Psoas muscle (tissue), 8 donors: ENCODE data around the gene SHANK1. TPM values are rescaled to one million over a fixed set of nuclear protein-coding genes. Genes with fewer than 3 reads are reported as not detected.

Experiments
- ATAC-seq, 4 donors: fragments of 200-7000 bp; cut with Tn5 transposase; one replicate each; pipeline ENCODE4 v1.9.1; 2020; ENCODE audit warnings: moderate library complexity in 3 of 4, mild to moderate bottlenecking in 2 of 4
- DNase-seq, 2 donors: peaks; one replicate each; pipeline ENCODE4 v3.0.0-alpha.2; 2020
- H3K27ac ChIP-seq: fragments of 200-600 bp; one replicate; pipeline ENCODE4 v1.8.0; 2022
- H3K27me3 ChIP-seq, 3 donors: fragments of 200-600 bp in 1 of 3; one replicate each; pipeline versions ENCODE4 v1.6.1 to v1.8.0; 2013 to 2022; ENCODE audit warnings: low read length in 2 of 3, mild to moderate bottlenecking in 2 of 3, moderate library complexity in 1 of 3; ENCODE audit not compliant: insufficient read depth in 3 of 3
- H3K36me3 ChIP-seq, 2 donors: fragments of 200-600 bp in 1 of 2; one replicate each; pipeline versions ENCODE4 v1.6.1 to v1.8.0; 2013 to 2022; ENCODE audit warnings: low read depth in 1 of 2, mild to moderate bottlenecking in 1 of 2, moderate library complexity in 1 of 2; ENCODE audit not compliant: insufficient read depth in 1 of 2
- H3K4me1 ChIP-seq: fragments of 200-600 bp; one replicate; pipeline ENCODE4 v1.8.0; 2022
- H3K4me3 ChIP-seq: fragments of 200-600 bp; one replicate; pipeline ENCODE4 v1.8.0; 2022; ENCODE audit warnings: mild to moderate bottlenecking
- H3K9me3 ChIP-seq: fragments of 200-600 bp; one replicate; pipeline ENCODE4 v1.8.0; 2022
- CTCF ChIP-seq: fragments of 200-600 bp; IDR thresholded peaks from one replicate; pipeline ENCODE4 v1.8.0; 2022; ENCODE audit warnings: antibody characterized with exemption
- WGBS, 3 donors: extraction: QIAGEN DNeasy Blood & Tissue Kit; methylation state at CpG; one replicate each; pipeline versions ENCODE4 v1.1.6 to v1.1.7; 2013; 5-methylcytosine and 5-hydroxymethylcytosine counted together
- intact Hi-C, 2 donors: fragments of 100-400 bp; cut with DNase I; formaldehyde crosslinking; loops; one replicate each; pipeline versions ENCODE4 v1.11.0 to v1.14.2; 2022
- polyA plus RNA-seq, 3 donors: library from polyadenylated mRNA; stranded (reverse); fragments of 200-250 nt; gene quantifications; one replicate each; pipeline ENCODE4 v1.2.3, GENCODE V29; 2013
- total RNA-seq, 4 donors: library from RNA; stranded (reverse); fragmentation: NEBNext Ultra II Directional in 2 of 4; extraction: Animal tissue kit (Norgen Biotek cat#: 25700) in 2 of 4; gene quantifications; one replicate each; pipeline versions ENCODE4 v1.2.1 to v1.2.4, GENCODE V29; 2021 to 2023
- donor health status: healthy with polysubstance abuse.
- donor health status: DM: no; HTN: no; CAD: no; lungs with moderate emphysema.
- donor health status: Bipolar disorder and iron deficiency.
- donor health status: healthy.
- donor health status: DM: yes; HTN: yes; CAD: no.
- donor health status: DM: no; HTN: no; CAD: no.
- donor health status: DM: no; HTN: no; CAD: no.
- donor health status: DM: yes; HTN: yes; CAD: no.

The SHANK1 gene
- total and polyA plus RNA-seq, 7 donors, result 0.14 to 1.3 (median 0.39) TPM; not detected in 2

GRCh38 chr19:50673118-50673517 lies 46.5 kb downstream of the SHANK1 start:
- intact Hi-C loops, result no loop called here
- Histone ChIP-seq H3K4me1 (no peaks in the 10 kb centered on the region), H3K27ac (no peak overlapping the region), H3K27me3 (peaks cover 0 to 60% (median 25%) of the 10 kb centered on the region in 3 donors), H3K36me3 (no peaks in the 10 kb centered on the region), H3K9me3 (no peaks in the 10 kb centered on the region), H3K4me3 (no peak overlapping the region)
- no peak for ATAC-seq
- 25 to 35% (median 28%) methylated on average over 12 to 15 of the region's 15 CpGs for WGBS, 3 donors
- no peak for DNase-seq
- TF ChIP-seq CTCF, result no peak

DNA sequence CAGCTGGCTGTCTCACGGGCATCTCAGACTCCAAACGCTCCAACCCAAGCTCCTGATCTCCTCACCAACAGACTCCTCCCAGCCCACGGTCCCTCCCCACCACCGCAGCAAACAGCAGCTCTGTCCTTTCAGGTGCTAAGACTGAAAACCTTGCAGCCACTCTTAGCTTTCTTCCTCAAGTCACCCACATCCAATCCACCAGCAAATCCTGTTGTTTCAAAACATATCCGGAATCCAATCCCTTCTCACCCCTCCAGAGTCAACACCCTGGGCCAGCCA lies 49.6 kb downstream of the SHANK1 start:
- DNase-seq, result no peak
- ATAC-seq, result no peak
- Histone ChIP-seq H3K27ac (no peak overlapping the region), H3K27me3 (peaks cover 0 to 72% (median 39%) of the 10 kb centered on the region in 3 donors), H3K4me3 (no peak overlapping the region), H3K9me3 (no peaks in the 10 kb centered on the region), H3K4me1 (no peaks in the 10 kb centered on the region), H3K36me3 (no peaks in the 10 kb centered on the region)
- no peak for TF ChIP-seq CTCF
- 24 to 29% (median 29%) methylated on average over 5 of the region's 5 CpGs for WGBS, 3 donors
- intact Hi-C loops, result no loop called here

DNA sequence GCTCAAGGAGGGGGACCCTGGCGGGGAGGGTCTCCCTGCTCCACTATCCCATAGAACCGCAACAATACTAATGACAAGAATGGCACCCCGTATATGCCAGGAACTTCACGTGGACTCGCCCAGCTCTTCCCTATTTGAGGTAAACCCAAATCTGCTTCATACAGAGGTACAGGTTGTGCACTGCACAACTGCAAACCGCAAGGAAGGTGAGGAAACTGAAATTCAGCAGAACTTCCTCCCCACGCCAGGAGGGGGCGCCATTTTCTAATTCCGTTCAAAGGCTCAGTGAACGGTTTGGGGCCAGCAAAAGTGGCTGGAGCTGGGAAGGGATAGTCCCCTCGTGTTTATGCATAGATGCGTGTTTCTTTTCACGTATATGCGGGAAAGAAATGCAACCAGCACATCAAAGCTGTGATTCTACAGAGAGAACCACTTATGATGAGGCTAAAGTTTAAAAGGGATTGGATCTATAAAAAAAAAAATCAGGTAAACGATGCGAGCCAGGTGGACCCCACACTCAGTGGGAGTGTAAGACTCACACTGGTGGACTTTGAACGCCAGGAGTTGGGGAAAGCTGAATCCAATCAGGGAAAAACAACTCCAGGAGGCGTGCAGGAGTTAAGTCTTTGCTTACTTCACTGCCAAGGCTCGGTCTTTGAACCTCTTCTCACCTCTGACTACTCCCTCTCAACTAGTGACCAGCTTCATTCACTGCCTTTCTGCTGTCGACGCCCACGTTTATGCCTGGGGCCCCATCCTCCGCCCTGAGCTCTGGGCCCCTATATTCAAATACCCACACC lies 50.1 kb downstream of the SHANK1 start:
- no peaks in the 10 kb centered on the region for H3K4me1 ChIP-seq
- no peak overlapping the region for H3K4me3 ChIP-seq
- peak; percentile 45 for TF ChIP-seq CTCF
- peaks cover 0 to 69% (median 39%) of the 10 kb centered on the region in 3 donors for H3K27me3 ChIP-seq
- intact Hi-C loops, result no loop called here
- H3K36me3 ChIP-seq, result no peaks in the 10 kb centered on the region
- ATAC-seq (no peak), DNase-seq (no peak)
- H3K27ac ChIP-seq, result no peak overlapping the region
- no peaks in the 10 kb centered on the region for H3K9me3 ChIP-seq
- 39 to 45% (median 43%) methylated on average over 23 of the region's 23 CpGs for WGBS, 3 donors

DNA sequence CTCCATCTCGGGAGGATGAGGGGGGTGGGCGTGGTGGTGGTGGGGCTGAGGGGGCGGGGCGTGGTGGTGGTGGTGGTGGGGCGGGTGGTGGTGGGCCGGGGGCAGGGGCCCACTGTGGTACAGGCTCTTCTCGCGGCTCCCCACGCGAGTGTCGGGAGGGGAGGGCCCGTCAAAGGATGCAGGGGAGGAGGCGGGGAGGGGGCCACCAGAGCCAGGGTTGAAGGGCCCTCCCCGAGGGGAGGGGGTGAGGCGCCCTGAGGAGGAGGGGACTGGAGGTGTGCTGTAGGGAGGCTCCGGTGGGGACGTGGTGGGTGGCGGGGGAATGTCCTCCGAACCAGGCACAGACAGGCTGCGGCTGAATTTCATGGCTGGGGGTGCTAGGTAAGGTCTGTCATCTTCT lies 50.7 kb downstream of the SHANK1 start:
- no peak for TF ChIP-seq CTCF
- H3K27me3 ChIP-seq, result peaks cover 0 to 63% (median 34%) of the 10 kb centered on the region in 3 donors
- DNase-seq (no peak), ATAC-seq (no peak)
- H3K27ac ChIP-seq, result no peak overlapping the region
- H3K36me3 ChIP-seq, result no peaks in the 10 kb centered on the region
- H3K4me3 ChIP-seq, result no peak overlapping the region
- 29 to 45% (median 40%) methylated on average over 13 to 20 of the region's 20 CpGs for WGBS, 3 donors
- H3K4me1 ChIP-seq, result no peaks in the 10 kb centered on the region
- intact Hi-C loops, result no loop called here
- H3K9me3 ChIP-seq, result no peaks in the 10 kb centered on the region

- DNase-seq (no peak), ATAC-seq (no peak)
- peaks cover 0 to 62% (median 34%) of the 10 kb centered on the region in 3 donors for H3K27me3 ChIP-seq
- H3K9me3 ChIP-seq, result no peaks in the 10 kb centered on the region
- intact Hi-C loops, result no loop called here
- 2 to 3% (median 2%) methylated on average over 17 to 49 of the region's 49 CpGs for WGBS, 3 donors
- H3K4me1 ChIP-seq, result no peaks in the 10 kb centered on the region
- no peak overlapping the region for H3K4me3 ChIP-seq
- H3K27ac ChIP-seq, result no peak overlapping the region
- no peak for TF ChIP-seq CTCF
- H3K36me3 ChIP-seq, result no peaks in the 10 kb centered on the region
Observed at GRCh38 chr19:50668416-50668815, 51.2 kb downstream of the SHANK1 start.
